Measurements from ENCODE around the gene AHCYL1. TPM values are rescaled to one million over a fixed set of nuclear protein-coding genes. Genes with fewer than 3 reads are reported as not detected.

The AHCYL1 gene
- 50.7 to 61.5 TPM (median 56.9 TPM) in 5 replicates for total RNA-seq (2022; extraction: Qiagen RNA extraction; ENCODE audit: low read depth)

GRCh38 chr1:109984456-109985246 is at the start of gene AHCYL1:
Gene AHCYL1, plus strand, starts transcription at chr1:109984765. Its CDS starts 288 bp downstream, at chr1:109985053.

GRCh38 chr1:110034451-110035235 is 50.1 kb downstream of the AHCYL1 start, which contains the start of gene STRIP1:
Gene STRIP1, plus strand, starts transcription at chr1:110034624. Its CDS starts 14 bp downstream, at chr1:110034638.

GRCh38 chr1:110070671-110071242 is 86.2 kb downstream of the AHCYL1 start, which contains the start of gene ALX3:
Gene ALX3, minus strand, starts transcription at chr1:110070672. Its CDS starts 60 bp downstream, at chr1:110070612.

Other genes starting within 250 kb of the AHCYL1 start
- gene GSTM3, start 243.7 kb upstream of the AHCYL1 start, total RNA-seq (2022; extraction: Qiagen RNA extraction; ENCODE audit: low read depth) = 21.7 to 33.5 TPM (median 24.4 TPM) in 5 replicates
- gene EPS8L3, start 220.8 kb upstream of the AHCYL1 start, total RNA-seq (2022; extraction: Qiagen RNA extraction; ENCODE audit: low read depth) = 0.94 to 1.6 TPM (median 1.1 TPM) in 5 replicates
- gene CSF1, start 73.9 kb upstream of the AHCYL1 start, total RNA-seq (2022; extraction: Qiagen RNA extraction; ENCODE audit: low read depth) = 20.2 to 27.9 TPM (median 27.0 TPM) in 5 replicates
- gene STRIP1, start 49.9 kb downstream of the AHCYL1 start, total RNA-seq (2022; extraction: Qiagen RNA extraction; ENCODE audit: low read depth) = 11.1 to 15.1 TPM (median 13.8 TPM) in 5 replicates
- not detected in 5 replicates for gene ALX3, start 85.9 kb downstream of the AHCYL1 start, total RNA-seq (2022; extraction: Qiagen RNA extraction; ENCODE audit: low read depth)
- not detected in 5 replicates for gene UBL4B, start 127.7 kb downstream of the AHCYL1 start, total RNA-seq (2022; extraction: Qiagen RNA extraction; ENCODE audit: low read depth)
- gene SLC6A17, start 165.7 kb downstream of the AHCYL1 start, total RNA-seq (2022; extraction: Qiagen RNA extraction; ENCODE audit: low read depth) = 4.9 to 6.5 TPM (median 6.4 TPM) in 5 replicates
- gene KCNC4, start 225.5 kb downstream of the AHCYL1 start, total RNA-seq (2022; extraction: Qiagen RNA extraction; ENCODE audit: low read depth) = 2.7 to 4.2 TPM (median 3.6 TPM) in 5 replicates

Data from A549 treated with DMSO at 1 μM for 4 hours (cell line).